ENCODE data around the gene RNF32. TPM values are rescaled to one million over a fixed set of nuclear protein-coding genes. Genes with fewer than 3 reads are reported as not detected.
"Not testable (repeated sequence)": the region's sequence is repeated elsewhere in the genome, so short reads cannot be mapped to it uniquely, and the experiment has no call there.

Gene RNF32
- total RNA-seq, 3 donors from 2014 or later = 0.98 to 2.9 (median 1.3) TPM

GRCh38 chr7:156626220-156626895 is 14.2 kb upstream of the RNF32 start:
- intact Hi-C loops (cut with DNase I; ENCODE audit: low total_unique reads) = no loop called here
- Histone ChIP-seq H3K9me3 (peaks cover 26 to 29% of the 10 kb centered on the region in 2 donors), H3K36me3 (no peaks in the 10 kb centered on the region), H3K4me3 (no peak overlapping the region), H3K27ac (no peak overlapping the region), H3K4me1 (no peaks in the 10 kb centered on the region), H3K27me3 (no peaks in the 10 kb centered on the region)
- DNase-seq (ENCODE audit: low spot score in 2 of 2) = no peak
- TF ChIP-seq POLR2A (IDR thresholded peaks at IDR 0.05) (no peak), CTCF (IDR thresholded peaks at IDR 0.05) (no peak), POLR2AphosphoS5 (IDR thresholded peaks at IDR 0.05) (no peak)

GRCh38 chr7:156628562-156628961 is 12.0 kb upstream of the RNF32 start:
- no peaks in the 10 kb centered on the region for H3K36me3 ChIP-seq
- H3K9me3 ChIP-seq = peaks cover 26 to 29% of the 10 kb centered on the region in 2 donors

GRCh38 chr7:156629873-156630272 is 10.7 kb upstream of the RNF32 start:
- H3K36me3 ChIP-seq = no peaks in the 10 kb centered on the region
- peaks cover 26 to 29% of the 10 kb centered on the region in 2 donors for H3K9me3 ChIP-seq
- H3K4me3 ChIP-seq = no peak overlapping the region
- no peak for TF ChIP-seq CTCF (IDR thresholded peaks at IDR 0.05)
- no peak for TF ChIP-seq POLR2AphosphoS5 (IDR thresholded peaks at IDR 0.05)
- TF ChIP-seq POLR2A (IDR thresholded peaks at IDR 0.05) = no peak
- H3K4me1 ChIP-seq = no peaks in the 10 kb centered on the region
- no peaks in the 10 kb centered on the region for H3K27me3 ChIP-seq
- intact Hi-C loops (cut with DNase I; ENCODE audit: low total_unique reads) = no loop called here
- DNase-seq (ENCODE audit: low spot score in 2 of 2) = no peak
- H3K27ac ChIP-seq = no peak overlapping the region

More at GRCh38 chr7:156628562-156628961, 12.0 kb upstream of the RNF32 start:
- intact Hi-C loops (cut with DNase I; ENCODE audit: low total_unique reads) = no loop called here
- no peaks in the 10 kb centered on the region for H3K4me1 ChIP-seq
- H3K4me3 ChIP-seq = no peak overlapping the region
- no peaks in the 10 kb centered on the region for H3K27me3 ChIP-seq
- no peak for TF ChIP-seq CTCF (IDR thresholded peaks at IDR 0.05)
- no peak for TF ChIP-seq POLR2A (IDR thresholded peaks at IDR 0.05)
- TF ChIP-seq POLR2AphosphoS5 (IDR thresholded peaks at IDR 0.05) = no peak
- H3K27ac ChIP-seq = no peak overlapping the region
- no peak for DNase-seq (ENCODE audit: low spot score in 2 of 2)

GRCh38 chr7:156634117-156634516 is 6.5 kb upstream of the RNF32 start:
- no peak for DNase-seq (ENCODE audit: low spot score in 2 of 2)
- no peaks in the 10 kb centered on the region for H3K27me3 ChIP-seq
- intact Hi-C loops (cut with DNase I; ENCODE audit: low total_unique reads) = no loop called here
- no peak overlapping the region for H3K27ac ChIP-seq
- no peak overlapping the region for H3K4me3 ChIP-seq
- TF ChIP-seq POLR2A (IDR thresholded peaks at IDR 0.05) (no peak), POLR2AphosphoS5 (IDR thresholded peaks at IDR 0.05) (no peak), CTCF (IDR thresholded peaks at IDR 0.05) (no peak)
- H3K4me1 ChIP-seq = no peaks in the 10 kb centered on the region
- no peaks in the 10 kb centered on the region for H3K36me3 ChIP-seq
- peaks cover 11 to 17% of the 10 kb centered on the region in 2 donors for H3K9me3 ChIP-seq

GRCh38 chr7:156635529-156636385 is 4.8 kb upstream of the RNF32 start:
- Histone ChIP-seq H3K4me3 (no peak overlapping the region), H3K27ac (no peak overlapping the region), H3K9me3 (peaks cover 0 to under 1% of the 10 kb centered on the region in 2 donors), H3K36me3 (no peaks in the 10 kb centered on the region), H3K27me3 (peaks cover 0 to 4% of the 10 kb centered on the region in 2 donors), H3K4me1 (no peaks in the 10 kb centered on the region)
- DNase-seq (ENCODE audit: low spot score in 2 of 2) = no peak
- intact Hi-C loops (cut with DNase I; ENCODE audit: low total_unique reads) = no loop called here
- TF ChIP-seq POLR2A (IDR thresholded peaks at IDR 0.05) = no peak
- no peak for TF ChIP-seq POLR2AphosphoS5 (IDR thresholded peaks at IDR 0.05)
- no peak for TF ChIP-seq CTCF (IDR thresholded peaks at IDR 0.05)

GRCh38 chr7:156637093-156637492 is 3.5 kb upstream of the RNF32 start:
- DNase-seq (ENCODE audit: low spot score in 2 of 2); intact Hi-C loops (cut with DNase I; ENCODE audit: low total_unique reads); H3K27me3 ChIP-seq; H3K9me3 ChIP-seq; H3K4me3 ChIP-seq; H3K36me3 ChIP-seq; H3K4me1 ChIP-seq; H3K27ac ChIP-seq: not testable (repeated sequence)
